Measurements from ENCODE around the gene BCL2L15. TPM values are rescaled to one million over a fixed set of nuclear protein-coding genes. Genes with fewer than 3 reads are reported as not detected.

Gene BCL2L15
- polyA plus RNA-seq, 4 donors: 14.8 to 214 (median 132) TPM

GRCh38 chr1:113917400-113918082, 30.2 kb upstream of the BCL2L15 start:
- FAIRE-seq (no peak), DNase-seq (no peak)
- Histone ChIP-seq H3K27ac (ENCODE audit: low read depth in 1 of 3, low read length in 2 of 3) (no peak overlapping the region), H3K4me3 (ENCODE audit: low read depth in 1 of 3, low read length in 3 of 3) (no peak overlapping the region), H3K36me3 (ENCODE audit: control insufficient read depth in 3 of 3, insufficient read depth in 2 of 3, low read depth in 1 of 3, low read length in 3 of 3) (peaks cover 0 to 9% (median 0%) of the 10 kb centered on the region in 3 donors), H3K9me3 (ENCODE audit: control insufficient read depth in 2 of 2, insufficient read depth in 1 of 2, low read depth in 1 of 2, low read length in 1 of 2) (no peaks in the 10 kb centered on the region), H3K27me3 (ENCODE audit: control insufficient read depth in 3 of 3, insufficient read depth in 3 of 3, low read length in 3 of 3) (no peaks in the 10 kb centered on the region), H3K4me1 (ENCODE audit: control insufficient read depth in 3 of 3, insufficient read depth in 2 of 3, low read depth in 1 of 3, low read length in 2 of 3) (peaks cover 0 to 6% (median 0%) of the 10 kb centered on the region in 3 donors)
- 88 to 100% (median 88%) methylated on average over 2 of the region's 2 CpGs for WGBS, 3 donors

- Histone ChIP-seq H3K36me3 (ENCODE audit: control insufficient read depth in 3 of 3, insufficient read depth in 2 of 3, low read depth in 1 of 3, low read length in 3 of 3) (peaks cover 0 to 11% (median under 1%) of the 10 kb centered on the region in 3 donors), H3K4me3 (ENCODE audit: low read depth in 1 of 3, low read length in 3 of 3) (no peak overlapping the region), H3K4me1 (ENCODE audit: control insufficient read depth in 3 of 3, insufficient read depth in 2 of 3, low read depth in 1 of 3, low read length in 2 of 3) (peaks cover 0 to 8% (median 0%) of the 10 kb centered on the region in 3 donors), H3K9me3 (ENCODE audit: control insufficient read depth in 2 of 2, insufficient read depth in 1 of 2, low read depth in 1 of 2, low read length in 1 of 2) (no peaks in the 10 kb centered on the region), H3K27ac (ENCODE audit: low read depth in 1 of 3, low read length in 2 of 3) (no peak overlapping the region), H3K27me3 (ENCODE audit: control insufficient read depth in 3 of 3, insufficient read depth in 3 of 3, low read length in 3 of 3) (no peaks in the 10 kb centered on the region)
- WGBS, 3 donors: 97 to 98% (median 98%) methylated on average over 5 of the region's 5 CpGs
- FAIRE-seq: no peak
- no peak for DNase-seq
These were observed 29.6 kb upstream of the BCL2L15 start for GRCh38 chr1:113916974-113917373.

GRCh38 chr1:113913887-113914664, 26.7 kb upstream of the BCL2L15 start:
- Histone ChIP-seq H3K27ac (ENCODE audit: low read depth in 1 of 3, low read length in 2 of 3) (no peak overlapping the region), H3K36me3 (ENCODE audit: control insufficient read depth in 3 of 3, insufficient read depth in 2 of 3, low read depth in 1 of 3, low read length in 3 of 3) (peaks cover 0 to 26% (median 2%) of the 10 kb centered on the region in 3 donors), H3K9me3 (ENCODE audit: control insufficient read depth in 2 of 2, insufficient read depth in 1 of 2, low read depth in 1 of 2, low read length in 1 of 2) (no peaks in the 10 kb centered on the region), H3K27me3 (ENCODE audit: control insufficient read depth in 3 of 3, insufficient read depth in 3 of 3, low read length in 3 of 3) (no peaks in the 10 kb centered on the region), H3K4me1 (ENCODE audit: control insufficient read depth in 3 of 3, insufficient read depth in 2 of 3, low read depth in 1 of 3, low read length in 2 of 3) (peaks cover 0 to 8% (median 0%) of the 10 kb centered on the region in 3 donors), H3K4me3 (ENCODE audit: low read depth in 1 of 3, low read length in 3 of 3) (no peak overlapping the region)
- WGBS, 3 donors: 50 to 73% (median 63%) methylated on average over 5 of the region's 5 CpGs
- FAIRE-seq: no peak
- DNase-seq: no peak

GRCh38 chr1:113913312-113913668, 25.9 kb upstream of the BCL2L15 start:
- 21 to 42% (median 39%) methylated on average over 3 of the region's 3 CpGs for WGBS, 3 donors
- no peak for DNase-seq
- H3K27me3 ChIP-seq (ENCODE audit: control insufficient read depth in 3 of 3, insufficient read depth in 3 of 3, low read length in 3 of 3): no peaks in the 10 kb centered on the region
- peak overlapping the region in 2 of 3 donors; percentile 57 to 80 for H3K27ac ChIP-seq (ENCODE audit: low read depth in 1 of 3, low read length in 2 of 3)
- H3K9me3 ChIP-seq (ENCODE audit: control insufficient read depth in 2 of 2, insufficient read depth in 1 of 2, low read depth in 1 of 2, low read length in 1 of 2): no peaks in the 10 kb centered on the region
- peaks cover 0 to 8% (median 0%) of the 10 kb centered on the region in 3 donors for H3K4me1 ChIP-seq (ENCODE audit: control insufficient read depth in 3 of 3, insufficient read depth in 2 of 3, low read depth in 1 of 3, low read length in 2 of 3)
- peaks cover 0 to 30% (median 2%) of the 10 kb centered on the region in 3 donors for H3K36me3 ChIP-seq (ENCODE audit: control insufficient read depth in 3 of 3, insufficient read depth in 2 of 3, low read depth in 1 of 3, low read length in 3 of 3)
- no peak overlapping the region for H3K4me3 ChIP-seq (ENCODE audit: low read depth in 1 of 3, low read length in 3 of 3)
- FAIRE-seq: no peak

- DNase-seq: peak in 1 of 2 donors; percentile 22
- FAIRE-seq: no peak
- Histone ChIP-seq H3K27me3 (ENCODE audit: control insufficient read depth in 3 of 3, insufficient read depth in 3 of 3, low read length in 3 of 3) (no peaks in the 10 kb centered on the region), H3K36me3 (ENCODE audit: control insufficient read depth in 3 of 3, insufficient read depth in 2 of 3, low read depth in 1 of 3, low read length in 3 of 3) (peaks cover 0 to 32% (median 2%) of the 10 kb centered on the region in 3 donors), H3K27ac (ENCODE audit: low read depth in 1 of 3, low read length in 2 of 3) (peak overlapping the region in 2 of 3 donors; percentile 57 to 80), H3K9me3 (ENCODE audit: control insufficient read depth in 2 of 2, insufficient read depth in 1 of 2, low read depth in 1 of 2, low read length in 1 of 2) (no peaks in the 10 kb centered on the region), H3K4me3 (ENCODE audit: low read depth in 1 of 3, low read length in 3 of 3) (no peak overlapping the region), H3K4me1 (ENCODE audit: control insufficient read depth in 3 of 3, insufficient read depth in 2 of 3, low read depth in 1 of 3, low read length in 2 of 3) (peaks cover 0 to 8% (median 0%) of the 10 kb centered on the region in 3 donors)
- 48 to 62% (median 59%) methylated on average over 6 of the region's 6 CpGs for WGBS, 3 donors
These were observed 25.4 kb upstream of the BCL2L15 start for GRCh38 chr1:113912594-113913311.

- Histone ChIP-seq H3K9me3 (ENCODE audit: control insufficient read depth in 2 of 2, insufficient read depth in 1 of 2, low read depth in 1 of 2, low read length in 1 of 2) (no peaks in the 10 kb centered on the region), H3K27ac (ENCODE audit: low read depth in 1 of 3, low read length in 2 of 3) (peak overlapping the region in 2 of 3 donors; percentile 86 to 92), H3K36me3 (ENCODE audit: control insufficient read depth in 3 of 3, insufficient read depth in 2 of 3, low read depth in 1 of 3, low read length in 3 of 3) (peaks cover 0 to 15% (median 2%) of the 10 kb centered on the region in 3 donors)
These were observed 18.1 kb upstream of the BCL2L15 start for GRCh38 chr1:113905435-113905861.

GRCh38 chr1:113904674-113905434, 17.5 kb upstream of the BCL2L15 start, which contains the start of the genes AP4B1 and DCLRE1B:
Gene AP4B1 (minus strand): TSS chr1:113904799. CDS start chr1:113904717, 82 bp downstream.
Gene DCLRE1B (plus strand): TSS chr1:113905326. CDS start chr1:113905587, 261 bp downstream.
- Histone ChIP-seq H3K4me1 (ENCODE audit: control insufficient read depth in 3 of 3, insufficient read depth in 2 of 3, low read depth in 1 of 3, low read length in 2 of 3) (peaks cover 15 to 43% (median 28%) of the 10 kb centered on the region in 3 donors), H3K27ac (ENCODE audit: low read depth in 1 of 3, low read length in 2 of 3) (peak within 1 kb of the TSS; percentile 86 to 92 (median 91)), H3K36me3 (ENCODE audit: control insufficient read depth in 3 of 3, insufficient read depth in 2 of 3, low read depth in 1 of 3, low read length in 3 of 3) (peaks cover 0 to 16% (median 7%) of the 10 kb centered on the region in 3 donors), H3K9me3 (ENCODE audit: control insufficient read depth in 2 of 2, insufficient read depth in 1 of 2, low read depth in 1 of 2, low read length in 1 of 2) (no peaks in the 10 kb centered on the region), H3K4me3 (ENCODE audit: low read depth in 1 of 3, low read length in 3 of 3) (peak within 1 kb of the TSS; percentile 60 to 83 (median 80)), H3K27me3 (ENCODE audit: control insufficient read depth in 3 of 3, insufficient read depth in 3 of 3, low read length in 3 of 3) (no peaks in the 10 kb centered on the region)
- DNase-seq: peak; percentile 100
- 0 to 1% (median 0%) methylated on average over 59 to 67 of the region's 67 CpGs for whole genome bisulfite sequencing, 3 donors
- FAIRE-seq: no peak

More at GRCh38 chr1:113905435-113905861, 18.1 kb upstream of the BCL2L15 start:
- WGBS, 3 donors: 0 to 1% (median 0%) methylated on average over 17 of the region's 17 CpGs
- H3K27me3 ChIP-seq (ENCODE audit: control insufficient read depth in 3 of 3, insufficient read depth in 3 of 3, low read length in 3 of 3): no peaks in the 10 kb centered on the region
- peak overlapping the region; percentile 60 to 83 (median 80) for H3K4me3 ChIP-seq (ENCODE audit: low read depth in 1 of 3, low read length in 3 of 3)
- H3K4me1 ChIP-seq (ENCODE audit: control insufficient read depth in 3 of 3, insufficient read depth in 2 of 3, low read depth in 1 of 3, low read length in 2 of 3): peaks cover 11 to 37% (median 23%) of the 10 kb centered on the region in 3 donors
- no peak for FAIRE-seq
- no peak for DNase-seq

All from small intestine (tissue), 7 donors.